Mesenchymal stem cell (in vitro differentiated cells and primary cell): ENCODE data around the gene GABRG3.
"Not testable (repeated sequence)": the region's sequence is repeated elsewhere in the genome, so short reads cannot be mapped to it uniquely, and the experiment has no call there.

Experiments
- DNase-seq: peaks from one replicate; pipeline ENCODE4 v3.0.0-alpha.2; 2013
- H2AFZ ChIP-seq: one replicate; pipeline ENCODE4 v1.6.1; 2013; ENCODE audit warnings: low read depth, mild to moderate bottlenecking, control low read depth, inconsistent platforms, low read length, moderate library complexity
- H2AK5ac ChIP-seq: 2 replicates; pipeline ENCODE4 v1.6.1; 2013; ENCODE audit warnings: low read length, moderate library complexity, mild to moderate bottlenecking, inconsistent platforms; ENCODE audit not compliant: severe bottlenecking
- H2BK120ac ChIP-seq: one replicate; pipeline ENCODE4 v1.6.1; 2013; ENCODE audit warnings: low read depth, mild to moderate bottlenecking, inconsistent platforms, low read length, moderate library complexity
- H2BK12ac ChIP-seq, 2 experiments: one replicate each; pipeline ENCODE4 v1.6.1; 2013; ENCODE audit warnings: inconsistent platforms in 2 of 2, low read length in 2 of 2, mild to moderate bottlenecking in 2 of 2, moderate library complexity in 2 of 2, control low read depth in 1 of 2
- H2BK15ac ChIP-seq: one replicate; pipeline ENCODE4 v1.6.1; 2013; ENCODE audit warnings: mild to moderate bottlenecking, low read depth, inconsistent platforms; ENCODE audit not compliant: poor library complexity, severe bottlenecking
- H2BK5ac ChIP-seq: 2 replicates; pipeline ENCODE4 v1.6.1; 2013; ENCODE audit warnings: low read depth, mild to moderate bottlenecking, low read length, control low read depth, inconsistent platforms; ENCODE audit not compliant: poor library complexity, severe bottlenecking
- H3K14ac ChIP-seq, 2 experiments: one replicate each; pipeline ENCODE4 v1.6.1; 2013; ENCODE audit warnings: inconsistent platforms in 2 of 2, low read length in 2 of 2, control low read depth in 1 of 2, mild to moderate bottlenecking in 1 of 2, moderate library complexity in 1 of 2
- H3K18ac ChIP-seq, 2 experiments: one replicate each; pipeline ENCODE4 v1.6.1; 2013; ENCODE audit warnings: inconsistent platforms in 2 of 2, low read length in 2 of 2, control low read depth in 1 of 2, low read depth in 1 of 2, mild to moderate bottlenecking in 1 of 2
- H3K23ac ChIP-seq, 2 experiments: one replicate each; pipeline ENCODE4 v1.6.1; 2013; ENCODE audit warnings: inconsistent platforms in 2 of 2, low read length in 2 of 2, mild to moderate bottlenecking in 2 of 2, moderate library complexity in 2 of 2, control low read depth in 1 of 2
- H3K27ac ChIP-seq: 2 replicates; pipeline ENCODE4 v1.5.1; 2013; ENCODE audit warnings: mild to moderate bottlenecking, moderate library complexity, low read length, control low read depth, inconsistent platforms; ENCODE audit not compliant: poor library complexity, severe bottlenecking
- H3K27me3 ChIP-seq, 2 experiments: 2 replicates each; pipeline versions ENCODE4 v1.6.1 to v1.7.0; 2013; ENCODE audit warnings: low read length in 2 of 2, mild to moderate bottlenecking in 2 of 2, moderate library complexity in 2 of 2, control low read depth in 1 of 2, inconsistent platforms in 1 of 2; ENCODE audit not compliant: control insufficient read depth in 1 of 2, insufficient read depth in 1 of 2
- H3K36me3 ChIP-seq, 2 experiments: 2 replicates each; pipeline versions ENCODE4 v1.6.1 to v1.7.0; 2013; ENCODE audit warnings: low read length in 2 of 2, control low read depth in 1 of 2, inconsistent platforms in 1 of 2, low read depth in 1 of 2, mild to moderate bottlenecking in 1 of 2; ENCODE audit not compliant: insufficient read depth in 2 of 2, control insufficient read depth in 1 of 2
- H3K4ac ChIP-seq, 2 experiments: one replicate each; pipeline ENCODE4 v1.6.1; 2013; ENCODE audit warnings: inconsistent platforms in 2 of 2, low read length in 2 of 2, mild to moderate bottlenecking in 2 of 2, moderate library complexity in 2 of 2, control low read depth in 1 of 2, low read depth in 1 of 2
- H3K4me1 ChIP-seq: 2 replicates; pipeline ENCODE4 v1.6.1; 2013; ENCODE audit warnings: low read depth, low read length, control low read depth; ENCODE audit not compliant: control insufficient read depth, insufficient read depth
- H3K4me2 ChIP-seq: 2 replicates; pipeline ENCODE4 v1.6.1; 2013; ENCODE audit warnings: low read length, mild to moderate bottlenecking, inconsistent platforms; ENCODE audit not compliant: poor library complexity, severe bottlenecking
- H3K4me3 ChIP-seq, 2 experiments: 2 replicates each; pipeline versions ENCODE4 v1.5.1 to v1.7.0; 2013; ENCODE audit warnings: low read length in 2 of 2, mild to moderate bottlenecking in 2 of 2, control low read depth in 1 of 2, low read depth in 1 of 2; ENCODE audit not compliant: insufficient read depth in 1 of 2
- H3K79me1 ChIP-seq: replicated peaks from 2 replicates; pipeline ENCODE4 v1.6.1; 2013; ENCODE audit warnings: mild to moderate bottlenecking, control low read depth, low read length, inconsistent platforms; ENCODE audit not compliant: poor library complexity, severe bottlenecking
- H3K9ac ChIP-seq: 2 replicates; pipeline ENCODE4 v1.7.0; 2013; ENCODE audit warnings: mild to moderate bottlenecking, low read length, moderate library complexity
- H3K9me3 ChIP-seq: 2 replicates; pipeline ENCODE4 v1.7.0; 2013; ENCODE audit warnings: mild to moderate bottlenecking, low read length; ENCODE audit not compliant: control insufficient read depth
- H4K8ac ChIP-seq: one replicate; pipeline ENCODE4 v1.6.1; 2013; ENCODE audit warnings: inconsistent platforms, mild to moderate bottlenecking, low read length, moderate library complexity
- H4K91ac ChIP-seq: one replicate; pipeline ENCODE4 v1.6.1; 2013; ENCODE audit warnings: mild to moderate bottlenecking, low read length, inconsistent platforms
- WGBS: methylation state at CpG from one replicate; pipeline ENCODE4 v1.1.7; 2013; ENCODE audit warnings: mixed read lengths; 5-methylcytosine and 5-hydroxymethylcytosine counted together

Gene GABRG3

DNA sequence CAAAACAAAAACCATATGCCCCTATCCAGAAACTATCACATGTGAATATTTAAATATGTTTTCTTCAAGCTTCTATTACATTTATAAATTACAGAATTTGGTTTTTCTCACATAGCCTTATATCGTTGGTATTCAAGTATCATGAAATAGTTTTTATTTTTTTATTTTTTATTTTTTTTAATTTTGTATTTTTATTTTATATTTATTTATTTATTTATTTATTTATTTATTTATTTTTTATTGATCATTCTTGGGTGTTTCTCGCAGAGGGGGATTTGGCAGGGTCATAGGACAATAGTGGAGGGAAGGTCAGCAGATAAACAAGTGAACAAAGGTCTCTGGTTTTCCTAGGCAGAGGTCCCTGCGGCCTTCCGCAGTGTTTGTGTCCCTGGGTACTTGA is 32.0 kb downstream of the GABRG3 start:
- WGBS, result no CpG with 5 or more reads among the region's 4 CpGs
- not testable (repeated sequence) for H3K36me3 ChIP-seq

DNA sequence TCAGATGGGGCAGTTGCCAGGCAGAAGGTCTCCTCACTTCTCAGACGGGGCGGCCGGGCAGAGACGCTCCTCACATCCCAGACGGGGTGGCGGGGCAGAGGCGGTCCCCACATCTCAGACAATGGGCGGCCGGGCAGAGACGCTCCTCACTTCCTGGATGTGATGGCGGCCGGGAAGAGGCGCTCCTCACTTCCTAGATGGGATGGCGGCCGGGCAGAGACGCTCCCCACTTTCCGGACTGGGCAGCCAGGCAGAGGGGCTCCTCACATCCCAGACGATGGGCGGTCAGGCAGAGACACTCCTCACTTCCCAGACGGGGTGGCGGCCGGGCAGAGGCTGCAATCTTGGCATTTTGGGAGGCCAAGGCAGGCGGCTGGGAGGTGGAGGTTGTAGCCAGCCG is 33.2 kb downstream of the GABRG3 start:
- not testable (repeated sequence) for H3K9me3 ChIP-seq, H2BK12ac ChIP-seq, H3K36me3 ChIP-seq, H4K8ac ChIP-seq, H3K23ac ChIP-seq, H2AFZ ChIP-seq, H3K4me2 ChIP-seq, DNase-seq, H2BK5ac ChIP-seq, H3K79me1 ChIP-seq, H2BK120ac ChIP-seq, H3K18ac ChIP-seq, H3K4me3 ChIP-seq, H3K27ac ChIP-seq, H3K4ac ChIP-seq, H3K9ac ChIP-seq, H4K91ac ChIP-seq, H2BK15ac ChIP-seq, H2AK5ac ChIP-seq, H3K14ac ChIP-seq, H3K4me1 ChIP-seq, H3K27me3 ChIP-seq
- 91% methylated on average over 20 of the region's 24 CpGs for WGBS

More for the DNA sequence above, 32.0 kb downstream of the GABRG3 start:
- not testable (repeated sequence) for H3K4me2 ChIP-seq, H3K4ac ChIP-seq, H3K14ac ChIP-seq, H3K9ac ChIP-seq, H2BK15ac ChIP-seq, H3K4me1 ChIP-seq, H3K27ac ChIP-seq, H4K91ac ChIP-seq, H2AFZ ChIP-seq, H3K79me1 ChIP-seq, H3K27me3 ChIP-seq, DNase-seq, H3K23ac ChIP-seq, H2BK5ac ChIP-seq, H3K4me3 ChIP-seq, H2AK5ac ChIP-seq, H3K18ac ChIP-seq, H4K8ac ChIP-seq, H2BK120ac ChIP-seq, H2BK12ac ChIP-seq
- H3K9me3 ChIP-seq, result peaks cover 15% of the 10 kb centered on the region

DNA sequence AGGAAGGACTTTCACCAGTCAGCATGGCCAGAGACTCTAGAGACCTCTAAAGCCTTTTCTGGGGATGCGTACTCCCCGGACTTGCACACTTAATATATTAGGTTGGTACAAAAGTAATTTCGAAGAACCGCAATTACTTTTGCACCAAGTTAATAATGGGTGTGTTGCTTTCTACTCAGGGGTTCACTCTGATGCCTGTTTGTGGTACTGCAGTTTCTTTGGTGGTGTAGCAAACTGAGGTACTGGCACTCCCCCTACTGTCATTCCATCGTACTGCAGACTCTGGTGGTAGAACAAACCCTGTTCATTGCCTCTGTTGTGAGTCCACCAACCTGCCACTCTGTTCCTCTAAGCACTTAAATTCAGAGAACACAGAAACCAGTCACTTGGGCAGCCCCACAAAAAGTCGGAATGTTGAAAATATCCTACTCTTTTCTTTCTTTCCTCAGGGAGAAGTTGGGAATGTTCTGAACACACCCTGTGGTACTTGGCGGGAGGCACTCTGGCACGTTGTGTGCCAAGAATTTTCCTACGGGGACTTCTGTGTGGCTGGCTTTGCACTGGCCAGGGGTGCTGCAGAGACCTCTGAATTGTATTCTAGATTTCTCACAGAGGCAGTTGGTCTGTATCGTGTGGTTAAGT is 46.3 kb downstream of the GABRG3 start:
- Histone ChIP-seq H2BK12ac (no peak overlapping the region), H3K23ac (no peak overlapping the region), H2BK15ac (no peak overlapping the region), H2BK120ac (no peak overlapping the region), H3K27me3 (no peaks in the 10 kb centered on the region), H3K4me2 (no peak overlapping the region), H3K4ac (no peak overlapping the region), H3K4me3 (no peak overlapping the region), H3K9ac (no peak overlapping the region), H3K36me3 (no peaks in the 10 kb centered on the region), H3K9me3 (no peaks in the 10 kb centered on the region), H2AK5ac (no peak overlapping the region), H3K14ac (no peak overlapping the region), H3K27ac (no peak overlapping the region), H4K91ac (no peak overlapping the region), H3K79me1 (no peaks in the 10 kb centered on the region), H2BK5ac (no peak overlapping the region), H4K8ac (no peak overlapping the region), H3K18ac (no peak overlapping the region), H3K4me1 (no peaks in the 10 kb centered on the region), H2AFZ (no peak overlapping the region)
- WGBS, result 41% methylated on average over 8 of the region's 10 CpGs
- peak; percentile 30 for DNase-seq

DNA sequence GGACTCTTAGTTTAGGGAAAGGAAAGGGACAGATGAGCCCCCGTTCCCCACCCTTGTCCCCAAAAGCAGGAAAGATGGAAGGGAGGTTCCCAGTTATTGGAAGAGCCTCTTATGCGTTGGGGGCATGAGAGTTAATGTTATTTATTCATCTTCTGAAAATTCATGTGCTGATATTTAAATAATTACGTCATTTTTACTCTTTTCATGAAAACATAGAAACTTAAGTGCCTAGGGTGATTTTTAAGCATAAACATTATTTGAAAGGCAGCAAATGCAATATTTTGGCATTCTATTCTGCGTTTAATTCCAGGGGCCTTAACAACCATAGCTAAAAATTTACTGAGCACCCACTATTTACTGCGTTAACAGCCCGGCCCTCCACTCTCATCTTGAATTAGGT is 48.7 kb downstream of the GABRG3 start:
- H3K18ac ChIP-seq, result no peak overlapping the region
- no peak overlapping the region for H3K14ac ChIP-seq
- H3K4me3 ChIP-seq, result no peak overlapping the region
- no peak overlapping the region for H3K9ac ChIP-seq
- no peak for DNase-seq
- no peak overlapping the region for H3K4ac ChIP-seq
- H2BK120ac ChIP-seq, result no peak overlapping the region
- no peak overlapping the region for H2BK15ac ChIP-seq
- WGBS, result 80% methylated on average over 4 of the region's 6 CpGs
- H4K8ac ChIP-seq, result no peak overlapping the region
- no peaks in the 10 kb centered on the region for H3K79me1 ChIP-seq
- no peak overlapping the region for H2AK5ac ChIP-seq
- no peak overlapping the region for H3K4me2 ChIP-seq
- H2BK12ac ChIP-seq, result no peak overlapping the region
- H4K91ac ChIP-seq, result no peak overlapping the region
- no peak overlapping the region for H3K23ac ChIP-seq
- no peaks in the 10 kb centered on the region for H3K27me3 ChIP-seq
- H3K36me3 ChIP-seq, result no peaks in the 10 kb centered on the region
- H3K4me1 ChIP-seq, result no peaks in the 10 kb centered on the region
- no peak overlapping the region for H2AFZ ChIP-seq
- no peaks in the 10 kb centered on the region for H3K9me3 ChIP-seq
- no peak overlapping the region for H3K27ac ChIP-seq
- H2BK5ac ChIP-seq, result no peak overlapping the region
